ENCODE results near the gene B3GNT8.
"Not testable (repeated sequence)": the region's sequence is repeated elsewhere in the genome, so short reads cannot be mapped to it uniquely, and the experiment has no call there.

The B3GNT8 gene

GRCh38 chr19:41435936-41436673, 8.9 kb upstream of the B3GNT8 start:
- DNase-seq (ENCODE audit: low read depth) = no peak

- DNase-seq (ENCODE audit: low read depth) = not testable (repeated sequence)
Measured at GRCh38 chr19:41435376-41435775, 8.2 kb upstream of the B3GNT8 start.

DNA sequence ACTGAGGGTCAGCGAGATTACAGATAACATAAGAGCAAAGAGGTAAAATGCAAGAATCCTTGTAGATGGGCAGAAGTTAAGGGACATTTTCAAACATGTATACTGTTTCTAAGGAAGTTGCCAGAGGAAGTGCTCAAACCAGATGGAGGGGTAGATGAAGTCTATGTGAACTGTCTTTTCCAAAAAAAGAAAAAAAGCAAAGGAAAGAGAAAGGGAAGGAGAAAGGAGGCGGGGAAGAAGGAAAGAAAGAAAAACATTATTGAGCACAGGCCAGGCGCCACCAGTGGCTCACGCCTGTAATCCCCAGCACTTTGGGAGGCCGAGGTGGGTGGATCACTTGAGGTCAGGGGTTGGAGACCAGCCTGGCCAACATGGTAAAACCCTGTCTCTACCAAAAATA, 7.3 kb upstream of the B3GNT8 start:
- DNase-seq (ENCODE audit: low read depth) = no peak

DNA sequence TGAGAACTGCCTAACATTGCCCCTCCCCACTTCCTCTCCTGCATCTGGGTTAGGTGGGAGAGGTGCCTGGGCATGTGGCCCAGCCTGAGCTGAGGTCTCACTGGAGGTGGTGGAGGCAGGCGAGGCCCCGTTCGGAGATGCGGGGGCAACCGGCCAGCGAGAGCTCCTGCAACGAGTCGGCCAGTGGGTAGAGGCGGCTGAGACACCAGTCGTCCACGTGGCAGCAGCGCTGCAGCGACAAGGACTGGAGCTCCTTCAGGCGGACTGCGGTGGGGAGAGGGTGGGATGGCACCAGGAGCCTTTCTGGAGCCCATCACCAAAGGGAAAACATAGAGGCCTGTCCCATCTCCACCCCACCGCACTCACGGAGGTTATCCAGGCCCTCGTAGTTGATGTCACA, 6.0 kb upstream of the B3GNT8 start:
- DNase-seq (ENCODE audit: low read depth) = no peak

DNA sequence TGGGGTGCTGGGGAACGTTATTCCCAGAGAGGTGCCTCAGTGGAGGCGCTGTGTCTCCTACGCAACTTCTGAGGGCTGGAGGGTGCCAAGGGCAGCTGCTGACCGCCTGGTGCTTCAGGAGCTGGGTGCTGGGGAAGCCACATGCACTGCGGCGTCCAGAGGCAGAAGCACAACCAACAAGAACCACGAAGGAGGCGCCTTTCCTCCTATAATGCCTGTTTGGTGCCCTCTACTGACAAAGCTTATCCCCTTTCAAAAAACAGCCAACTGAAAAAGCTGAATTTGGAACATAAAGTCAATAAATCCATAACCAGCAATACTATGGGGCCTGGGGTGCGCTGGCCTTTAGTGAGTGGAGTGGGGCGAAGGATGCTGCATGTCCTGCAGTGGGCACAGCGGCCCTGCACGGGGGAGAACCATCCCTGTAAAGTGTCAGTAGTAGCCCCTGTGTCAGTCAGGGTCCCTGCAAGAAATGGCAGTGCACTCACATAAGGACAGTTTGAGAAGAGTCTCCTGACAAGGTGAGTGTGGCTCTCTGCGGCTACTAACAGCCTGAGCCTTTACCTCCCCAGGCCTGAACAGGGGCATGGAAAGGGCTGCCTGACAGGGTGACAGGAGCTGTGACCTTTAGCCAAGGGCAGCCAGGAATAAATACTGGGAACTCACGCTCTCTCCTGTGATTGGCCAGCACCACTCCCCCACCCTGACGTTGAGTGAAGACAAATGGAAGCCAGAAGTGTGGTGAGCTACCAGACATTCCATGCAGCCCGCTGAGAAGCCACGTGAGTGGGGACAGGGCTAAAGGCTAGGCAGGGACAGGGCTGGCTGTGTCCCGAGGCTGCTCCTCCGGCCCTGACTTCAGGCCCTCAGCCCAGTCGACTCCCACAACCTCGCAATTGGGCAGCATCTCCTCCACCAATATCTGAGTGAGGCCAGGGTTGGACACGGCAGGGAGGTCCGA, 4.5 kb upstream of the B3GNT8 start:
- DNase-seq (ENCODE audit: low read depth) = no peak

GRCh38 chr19:41430922-41431321, 3.7 kb upstream of the B3GNT8 start:
- DNase-seq (ENCODE audit: low read depth) = no peak

- DNase-seq (ENCODE audit: low read depth) = no peak
Measured at GRCh38 chr19:41428481-41428859, 1.3 kb upstream of the B3GNT8 start.

DNA sequence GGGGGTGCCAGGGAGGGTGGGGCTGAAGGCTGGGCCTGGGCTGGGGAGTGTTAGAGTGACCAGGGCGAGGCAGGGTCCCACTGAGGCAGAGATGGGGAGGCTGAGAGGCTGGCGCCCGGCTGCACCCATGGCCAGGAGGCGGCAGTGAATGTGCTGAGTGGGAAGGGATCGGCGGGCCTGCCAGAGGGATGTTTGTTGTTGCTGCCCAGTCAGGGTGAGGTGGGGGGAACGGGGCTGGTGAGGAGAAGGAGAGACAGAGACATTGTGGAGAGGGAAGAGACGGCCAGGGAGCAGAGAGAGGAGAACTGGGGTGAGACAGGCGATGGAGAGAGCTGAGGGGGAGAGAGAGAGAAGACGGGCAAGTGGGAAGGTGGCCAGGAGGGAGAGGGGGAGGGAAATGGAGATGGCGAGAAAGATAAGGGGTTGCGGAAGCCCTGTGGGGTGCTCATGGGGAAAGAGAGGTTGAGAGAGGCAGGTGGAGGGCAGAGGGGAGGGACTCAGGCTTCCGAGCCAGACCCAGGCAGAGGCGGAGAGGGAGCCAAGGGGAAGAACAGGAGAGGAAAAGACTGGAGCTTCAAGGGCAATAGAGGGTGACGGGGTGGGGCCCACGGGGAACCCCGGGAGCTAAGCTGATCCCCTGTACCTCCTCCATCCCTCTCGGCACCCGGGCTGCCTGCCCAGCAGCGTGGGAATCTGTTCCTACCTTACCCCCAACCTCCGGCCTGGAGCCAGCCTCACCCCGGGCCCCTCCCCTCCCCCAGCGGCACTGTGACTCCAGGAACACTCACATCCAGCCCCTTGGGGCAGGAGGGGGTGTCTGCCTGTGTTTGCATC, 690 bp upstream of the B3GNT8 start:
- no peak for DNase-seq (ENCODE audit: low read depth)

- no peak for DNase-seq (ENCODE audit: low read depth)
Measured at GRCh38 chr19:41426116-41426841, 895 bp downstream of the B3GNT8 start.

DNA sequence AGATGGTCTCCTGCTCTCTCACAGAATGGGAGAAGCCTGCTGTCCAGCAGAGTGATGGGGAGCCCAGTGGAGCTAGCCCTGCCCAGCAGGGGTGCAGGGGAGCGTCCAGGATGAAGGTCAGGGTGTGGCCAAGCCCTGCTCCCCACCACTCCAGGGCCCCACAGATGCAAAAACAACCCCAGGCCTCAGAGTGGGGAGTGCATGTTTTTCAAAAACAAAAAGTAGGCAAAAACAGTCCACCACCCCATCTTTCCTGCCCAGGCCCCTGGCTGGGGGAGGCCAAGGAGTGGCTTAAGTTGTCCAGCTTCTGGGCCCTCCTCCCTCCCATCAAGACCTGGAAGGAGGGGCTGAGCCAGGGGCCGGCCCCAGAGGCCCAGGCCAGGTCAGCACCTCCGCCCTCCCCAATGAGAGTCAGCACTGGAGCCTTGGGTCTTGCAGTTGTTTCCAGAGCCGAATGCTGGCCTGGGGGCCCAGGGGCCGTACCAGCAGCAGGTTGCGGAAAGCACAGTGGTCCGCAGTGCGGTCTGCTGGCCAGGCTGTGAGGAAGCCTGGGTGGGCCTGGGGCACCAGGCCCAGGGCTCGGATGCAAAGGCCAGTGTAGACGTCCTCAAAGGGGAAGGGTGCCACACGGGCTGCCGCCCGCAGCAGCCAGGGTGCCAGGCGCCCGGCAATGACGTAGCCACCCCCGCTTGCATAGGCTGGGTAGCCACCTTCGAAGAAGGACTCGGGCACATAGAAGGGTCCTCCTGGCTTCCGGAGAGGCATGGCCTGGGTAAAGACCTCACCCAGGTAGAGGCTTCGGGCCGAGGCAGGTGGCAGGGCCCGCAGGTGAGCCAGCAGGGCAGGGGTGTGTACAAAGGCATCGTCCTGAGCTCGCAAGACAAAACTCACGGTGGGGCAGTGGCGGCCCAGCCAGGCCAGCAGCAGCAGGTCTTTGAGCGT, 1.7 kb downstream of the B3GNT8 start:
- DNase-seq (ENCODE audit: low read depth) = no peak

- DNase-seq (ENCODE audit: low read depth) = no peak
Measured at GRCh38 chr19:41424335-41425173, 2.6 kb downstream of the B3GNT8 start.

GRCh38 chr19:41422955-41423354, 4.2 kb downstream of the B3GNT8 start:
- no peak for DNase-seq (ENCODE audit: low read depth)

DNA sequence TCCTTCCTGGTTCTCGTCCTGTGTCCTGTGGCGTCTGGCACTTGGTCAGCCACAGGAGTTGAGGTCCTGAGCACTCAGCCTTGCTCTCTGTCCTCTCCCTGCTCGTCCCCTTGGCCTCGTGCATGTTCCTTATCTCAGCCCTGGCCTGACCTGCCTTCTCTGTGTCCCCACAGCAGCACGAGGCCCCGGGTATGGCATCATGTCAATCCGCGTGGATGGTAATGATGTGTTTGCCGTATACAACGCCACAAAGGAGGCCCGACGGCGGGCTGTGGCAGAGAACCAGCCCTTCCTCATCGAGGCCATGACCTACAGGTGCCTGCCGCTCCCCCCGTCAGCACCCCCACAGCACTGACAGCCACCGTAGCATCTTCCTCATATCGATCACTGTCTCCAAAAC, 4.7 kb downstream of the B3GNT8 start:
- no peak for DNase-seq (ENCODE audit: low read depth)

DNA sequence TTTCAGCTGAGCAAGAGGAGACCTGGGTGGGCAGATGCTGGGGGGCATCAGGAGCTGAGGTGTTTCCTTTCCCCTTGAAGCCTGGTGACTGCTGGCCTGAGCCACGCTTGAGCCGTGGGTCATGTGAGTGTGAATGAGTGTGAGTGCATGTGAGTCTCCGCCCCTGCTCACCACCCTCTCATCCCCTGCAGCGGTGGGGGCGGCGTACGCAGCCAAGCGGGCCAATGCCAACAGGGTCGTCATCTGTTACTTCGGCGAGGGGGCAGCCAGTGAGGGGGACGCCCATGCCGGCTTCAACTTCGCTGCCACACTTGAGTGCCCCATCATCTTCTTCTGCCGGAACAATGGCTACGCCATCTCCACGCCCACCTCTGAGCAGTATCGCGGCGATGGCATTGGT, 5.2 kb downstream of the B3GNT8 start:
- no peak for DNase-seq (ENCODE audit: low read depth)

- DNase-seq (ENCODE audit: low read depth) = no peak
Measured at GRCh38 chr19:41421314-41421713, 5.9 kb downstream of the B3GNT8 start.

- DNase-seq (ENCODE audit: low read depth) = no peak
Measured at GRCh38 chr19:41420101-41420880, 6.9 kb downstream of the B3GNT8 start.

- DNase-seq (ENCODE audit: low read depth) = no peak
Measured at GRCh38 chr19:41416194-41416674, 10.9 kb downstream of the B3GNT8 start.

DNA sequence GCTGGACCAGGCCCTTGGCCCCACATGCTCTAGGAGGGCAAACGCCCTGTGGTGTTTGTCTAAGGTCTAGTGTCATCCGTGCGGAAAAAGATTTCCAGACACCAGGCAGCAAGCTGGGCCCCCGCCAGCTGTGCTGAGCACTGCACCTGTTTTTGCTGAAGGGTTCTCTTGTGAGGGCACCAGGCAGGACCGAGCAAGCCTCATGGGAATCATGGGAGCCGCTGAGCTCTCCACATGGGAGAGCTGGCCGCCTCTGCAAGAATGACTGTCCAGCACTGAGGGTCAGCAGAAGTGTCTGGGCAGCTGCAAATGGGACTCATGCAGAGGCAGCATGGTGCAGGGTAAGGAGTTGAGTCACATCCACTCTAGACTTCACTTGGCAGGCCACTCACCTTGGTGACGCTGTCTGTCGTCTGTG, 12.0 kb downstream of the B3GNT8 start:
- no peak for DNase-seq (ENCODE audit: low read depth)

GRCh38 chr19:41414461-41414860, 12.7 kb downstream of the B3GNT8 start:
- DNase-seq (ENCODE audit: low read depth) = no peak

Data from T follicular helper cell (primary cell).